ENCODE measurements around the gene FZD7. TPM values are rescaled to one million over a fixed set of nuclear protein-coding genes. Genes with fewer than 3 reads are reported as not detected.

FZD7 gene
- total and polyA plus RNA-seq, 4 experiments from 2014 or later, result 0.47 to 0.61 TPM; not detected in 2

DNA sequence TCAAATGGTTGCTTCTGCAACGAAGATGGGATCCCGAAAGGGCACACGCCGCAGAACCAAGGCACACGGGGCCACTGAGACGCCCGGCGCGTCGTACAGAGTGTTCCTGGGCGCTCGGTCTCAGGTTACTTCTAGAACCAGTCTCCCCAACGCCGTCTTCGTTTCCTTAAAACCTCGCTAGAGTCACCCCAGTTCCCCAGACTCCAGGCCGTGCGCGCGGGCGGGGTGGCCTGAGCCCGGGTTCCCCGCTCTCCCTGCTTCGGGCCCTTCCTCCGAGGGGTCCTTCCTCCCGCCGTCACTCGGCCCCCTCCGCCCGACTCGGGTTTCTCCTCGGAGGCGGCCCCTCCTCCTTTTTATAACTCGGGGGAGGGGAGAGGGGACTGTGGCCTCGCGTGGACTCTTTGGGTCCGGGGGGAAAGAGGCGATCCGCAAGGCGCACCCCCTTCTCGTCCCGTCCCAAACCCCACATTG lies 774 bp upstream of the FZD7 start:
- Mint-ChIP-seq H3K4me1 (peaks cover 8 to 15% (median 10%) of the 10 kb centered on the region in 4 donors), H3K4me3 (peak overlapping the region; percentile 85 to 96 (median 92)), H3K27ac (peak overlapping the region; percentile 51 to 91 (median 83)), H3K9me3 (no peaks in the 10 kb centered on the region), H3K27me3 (peaks cover 3 to 5% of the 10 kb centered on the region in 2 donors), H3K36me3 (peaks cover 0 to 9% of the 10 kb centered on the region in 2 donors)
- Histone ChIP-seq H3K4me1 (ENCODE audit: insufficient read depth, low read length) (peaks cover 21% of the 10 kb centered on the region), H3K4me3 (ENCODE audit: low read length in 2 of 2) (peak overlapping the region; percentile 67 to 91), H3K27ac (ENCODE audit: low read depth, low read length) (peak overlapping the region; percentile 15), H3K27me3 (ENCODE audit: insufficient read depth, low read length) (peaks cover 26% of the 10 kb centered on the region), H3K9me3 (ENCODE audit: control insufficient read depth in 1 of 2, low read length in 2 of 2) (no peaks in the 10 kb centered on the region), H3K36me3 (ENCODE audit: insufficient read depth, low read length) (no peaks in the 10 kb centered on the region)
- CTCF ChIA-PET (ENCODE audit: partially characterized antibody), result no interaction called here
- intact Hi-C loops (cut with micrococcal nuclease), result loop anchor here (1.0 to 10.0 kb wide), 8 partner anchors 146 to 1658 kb away; partner anchors contain the start of genes ALS2, BMPR2, NOP58 and STRADB
- POLR2A ChIA-PET (ENCODE audit: partially characterized antibody), result no interaction called here
- DNase-seq, result peak; percentile 36 to 58 (median 40)

DNA sequence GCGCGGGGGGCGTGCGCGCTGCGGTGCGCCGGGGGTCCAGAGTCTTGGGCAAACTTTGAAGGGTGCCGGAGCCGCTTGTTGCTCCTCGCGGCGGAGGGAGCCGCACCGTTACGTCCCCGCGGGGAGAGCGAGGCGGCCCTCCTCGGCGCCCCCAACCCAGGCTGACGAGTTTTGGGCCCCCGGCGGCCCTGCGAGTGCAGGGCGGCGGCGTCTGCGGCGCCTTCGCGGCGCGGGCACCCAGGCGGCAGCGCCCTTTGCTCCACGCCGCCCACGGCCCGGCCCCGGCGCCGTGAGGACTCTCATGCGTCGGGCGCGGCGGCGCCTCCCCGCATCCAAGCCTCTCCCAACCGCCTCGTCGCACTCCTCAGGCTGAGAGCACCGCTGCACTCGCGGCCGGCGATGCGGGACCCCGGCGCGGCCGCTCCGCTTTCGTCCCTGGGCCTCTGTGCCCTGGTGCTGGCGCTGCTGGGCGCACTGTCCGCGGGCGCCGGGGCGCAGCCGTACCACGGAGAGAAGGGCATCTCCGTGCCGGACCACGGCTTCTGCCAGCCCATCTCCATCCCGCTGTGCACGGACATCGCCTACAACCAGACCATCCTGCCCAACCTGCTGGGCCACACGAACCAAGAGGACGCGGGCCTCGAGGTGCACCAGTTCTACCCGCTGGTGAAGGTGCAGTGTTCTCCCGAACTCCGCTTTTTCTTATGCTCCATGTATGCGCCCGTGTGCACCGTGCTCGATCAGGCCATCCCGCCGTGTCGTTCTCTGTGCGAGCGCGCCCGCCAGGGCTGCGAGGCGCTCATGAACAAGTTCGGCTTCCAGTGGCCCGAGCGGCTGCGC lies 814 bp downstream of the FZD7 start:
- intact Hi-C loops (cut with micrococcal nuclease), result loop anchor here (5.0 to 10.0 kb wide), 5 partner anchors 230 to 1660 kb away; partner anchors contain the start of genes ALS2, BMPR2 and NOP58
- peaks cover 0 to 9% of the 10 kb centered on the region in 2 donors for H3K36me3 Mint-ChIP-seq
- H3K4me1 Mint-ChIP-seq, result peaks cover 8 to 15% (median 10%) of the 10 kb centered on the region in 4 donors
- Histone ChIP-seq H3K4me3 (ENCODE audit: low read length in 2 of 2) (peak overlapping the region; percentile 23 to 66), H3K36me3 (ENCODE audit: insufficient read depth, low read length) (no peaks in the 10 kb centered on the region), H3K4me1 (ENCODE audit: insufficient read depth, low read length) (peaks cover 21% of the 10 kb centered on the region), H3K9me3 (ENCODE audit: control insufficient read depth in 1 of 2, low read length in 2 of 2) (no peaks in the 10 kb centered on the region), H3K27me3 (ENCODE audit: insufficient read depth, low read length) (peaks cover 27% of the 10 kb centered on the region), H3K27ac (ENCODE audit: low read depth, low read length) (no peak overlapping the region)
- peak in 4 of 5 donors; percentile 27 to 40 (median 32) for DNase-seq
- H3K27me3 Mint-ChIP-seq, result peaks cover 10 to 13% of the 10 kb centered on the region in 2 donors
- peak overlapping the region in 6 of 7 donors; percentile 3 to 88 (median 77) for H3K27ac Mint-ChIP-seq
- no peaks in the 10 kb centered on the region for H3K9me3 Mint-ChIP-seq
- ChIA-PET POLR2A (ENCODE audit: partially characterized antibody) (interaction anchor here (0.7 kb wide), 1 partner anchor 203 kb away, joined by 3 read pairs; no protein-coding TSS in a partner anchor), CTCF (ENCODE audit: partially characterized antibody) (interaction anchor here (1.1 kb wide), 1 partner anchor 9 kb away, joined by 3 read pairs; no protein-coding TSS in a partner anchor)
- H3K4me3 Mint-ChIP-seq, result peak overlapping the region in 6 of 8 donors; percentile 90 to 93 (median 92)

DNA sequence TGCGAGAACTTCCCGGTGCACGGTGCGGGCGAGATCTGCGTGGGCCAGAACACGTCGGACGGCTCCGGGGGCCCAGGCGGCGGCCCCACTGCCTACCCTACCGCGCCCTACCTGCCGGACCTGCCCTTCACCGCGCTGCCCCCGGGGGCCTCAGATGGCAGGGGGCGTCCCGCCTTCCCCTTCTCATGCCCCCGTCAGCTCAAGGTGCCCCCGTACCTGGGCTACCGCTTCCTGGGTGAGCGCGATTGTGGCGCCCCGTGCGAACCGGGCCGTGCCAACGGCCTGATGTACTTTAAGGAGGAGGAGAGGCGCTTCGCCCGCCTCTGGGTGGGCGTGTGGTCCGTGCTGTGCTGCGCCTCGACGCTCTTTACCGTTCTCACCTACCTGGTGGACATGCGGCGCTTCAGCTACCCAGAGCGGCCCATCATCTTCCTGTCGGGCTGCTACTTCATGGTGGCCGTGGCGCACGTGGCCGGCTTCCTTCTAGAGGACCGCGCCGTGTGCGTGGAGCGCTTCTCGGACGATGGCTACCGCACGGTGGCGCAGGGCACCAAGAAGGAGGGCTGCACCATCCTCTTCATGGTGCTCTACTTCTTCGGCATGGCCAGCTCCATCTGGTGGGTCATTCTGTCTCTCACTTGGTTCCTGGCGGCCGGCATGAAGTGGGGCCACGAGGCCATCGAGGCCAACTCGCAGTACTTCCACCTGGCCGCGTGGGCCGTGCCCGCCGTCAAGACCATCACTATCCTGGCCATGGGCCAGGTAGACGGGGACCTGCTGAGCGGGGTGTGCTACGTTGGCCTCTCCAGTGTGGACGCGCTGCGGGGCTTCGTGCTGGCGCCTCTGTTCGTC lies 1.7 kb downstream of the FZD7 start:
- H3K27me3 ChIP-seq (ENCODE audit: insufficient read depth, low read length), result peaks cover 27% of the 10 kb centered on the region
- Mint-ChIP-seq H3K36me3 (peaks cover 0 to 9% of the 10 kb centered on the region in 2 donors), H3K4me3 (peak overlapping the region in 5 of 8 donors; percentile 90 to 93 (median 91)), H3K9me3 (no peaks in the 10 kb centered on the region), H3K4me1 (peaks cover 8 to 15% (median 10%) of the 10 kb centered on the region in 4 donors), H3K27ac (peak overlapping the region in 2 of 7 donors; percentile 84 to 88), H3K27me3 (peaks cover 11 to 16% of the 10 kb centered on the region in 2 donors)
- intact Hi-C loops (cut with micrococcal nuclease), result loop anchor here (10.0 kb wide), 2 partner anchors 229 to 1661 kb away; partner anchors contain the start of gene NOP58
- no peaks in the 10 kb centered on the region for H3K36me3 ChIP-seq (ENCODE audit: insufficient read depth, low read length)
- peak overlapping the region; percentile 23 to 66 for H3K4me3 ChIP-seq (ENCODE audit: low read length in 2 of 2)
- H3K4me1 ChIP-seq (ENCODE audit: insufficient read depth, low read length), result peaks cover 21% of the 10 kb centered on the region
- ChIA-PET POLR2A (ENCODE audit: partially characterized antibody) (no interaction called here), CTCF (ENCODE audit: partially characterized antibody) (interaction anchor here (1.1 kb wide), 1 partner anchor 9 kb away, joined by 3 read pairs; no protein-coding TSS in a partner anchor)
- no peak overlapping the region for H3K27ac ChIP-seq (ENCODE audit: low read depth, low read length)
- H3K9me3 ChIP-seq (ENCODE audit: control insufficient read depth in 1 of 2, low read length in 2 of 2), result no peaks in the 10 kb centered on the region
- DNase-seq, result peak in 4 of 5 donors; percentile 4 to 45 (median 17)

DNA sequence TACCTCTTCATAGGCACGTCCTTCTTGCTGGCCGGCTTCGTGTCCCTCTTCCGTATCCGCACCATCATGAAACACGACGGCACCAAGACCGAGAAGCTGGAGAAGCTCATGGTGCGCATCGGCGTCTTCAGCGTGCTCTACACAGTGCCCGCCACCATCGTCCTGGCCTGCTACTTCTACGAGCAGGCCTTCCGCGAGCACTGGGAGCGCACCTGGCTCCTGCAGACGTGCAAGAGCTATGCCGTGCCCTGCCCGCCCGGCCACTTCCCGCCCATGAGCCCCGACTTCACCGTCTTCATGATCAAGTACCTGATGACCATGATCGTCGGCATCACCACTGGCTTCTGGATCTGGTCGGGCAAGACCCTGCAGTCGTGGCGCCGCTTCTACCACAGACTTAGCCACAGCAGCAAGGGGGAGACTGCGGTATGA lies 2.3 kb downstream of the FZD7 start:
- Mint-ChIP-seq H3K36me3 (peaks cover 0 to 9% of the 10 kb centered on the region in 2 donors), H3K4me3 (no peak overlapping the region), H3K27me3 (peaks cover 16 to 20% of the 10 kb centered on the region in 2 donors), H3K9me3 (no peaks in the 10 kb centered on the region), H3K4me1 (peaks cover 8 to 15% (median 10%) of the 10 kb centered on the region in 4 donors), H3K27ac (no peak overlapping the region)
- POLR2A ChIA-PET (ENCODE audit: partially characterized antibody), result no interaction called here
- peaks cover 31% of the 10 kb centered on the region for H3K27me3 ChIP-seq (ENCODE audit: insufficient read depth, low read length)
- H3K36me3 ChIP-seq (ENCODE audit: insufficient read depth, low read length), result no peaks in the 10 kb centered on the region
- no peaks in the 10 kb centered on the region for H3K9me3 ChIP-seq (ENCODE audit: control insufficient read depth in 1 of 2, low read length in 2 of 2)
- CTCF ChIA-PET (ENCODE audit: partially characterized antibody), result interaction anchor here (1.1 kb wide), 1 partner anchor 8 kb away, joined by 3 read pairs; no protein-coding TSS in a partner anchor
- H3K4me1 ChIP-seq (ENCODE audit: insufficient read depth, low read length), result peaks cover 21% of the 10 kb centered on the region
- no peak overlapping the region for H3K4me3 ChIP-seq (ENCODE audit: low read length in 2 of 2)
- intact Hi-C loops (cut with micrococcal nuclease), result loop anchor here (10.0 kb wide), 2 partner anchors 229 to 1661 kb away; partner anchors contain the start of gene NOP58
- H3K27ac ChIP-seq (ENCODE audit: low read depth, low read length), result no peak overlapping the region
- DNase-seq, result no peak

DNA sequence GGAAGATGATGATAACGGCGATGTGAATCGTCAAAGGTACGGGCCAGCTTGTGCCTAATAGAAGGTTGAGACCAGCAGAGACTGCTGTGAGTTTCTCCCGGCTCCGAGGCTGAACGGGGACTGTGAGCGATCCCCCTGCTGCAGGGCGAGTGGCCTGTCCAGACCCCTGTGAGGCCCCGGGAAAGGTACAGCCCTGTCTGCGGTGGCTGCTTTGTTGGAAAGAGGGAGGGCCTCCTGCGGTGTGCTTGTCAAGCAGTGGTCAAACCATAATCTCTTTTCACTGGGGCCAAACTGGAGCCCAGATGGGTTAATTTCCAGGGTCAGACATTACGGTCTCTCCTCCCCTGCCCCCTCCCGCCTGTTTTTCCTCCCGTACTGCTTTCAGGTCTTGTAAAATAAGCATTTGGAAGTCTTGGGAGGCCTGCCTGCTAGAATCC lies 3.0 kb downstream of the FZD7 start:
- Mint-ChIP-seq H3K9me3 (no peaks in the 10 kb centered on the region), H3K27me3 (peaks cover 19 to 25% of the 10 kb centered on the region in 2 donors), H3K4me1 (peaks cover 8 to 12% (median 10%) of the 10 kb centered on the region in 4 donors), H3K36me3 (peaks cover 0 to 9% of the 10 kb centered on the region in 2 donors), H3K4me3 (no peak overlapping the region), H3K27ac (no peak overlapping the region)
- peaks cover 21% of the 10 kb centered on the region for H3K4me1 ChIP-seq (ENCODE audit: insufficient read depth, low read length)
- H3K4me3 ChIP-seq (ENCODE audit: low read length in 2 of 2), result no peak overlapping the region
- CTCF ChIA-PET (ENCODE audit: partially characterized antibody), result no interaction called here
- POLR2A ChIA-PET (ENCODE audit: partially characterized antibody), result no interaction called here
- intact Hi-C loops (cut with micrococcal nuclease), result loop anchor here (10.0 kb wide), 2 partner anchors 228 to 1662 kb away; partner anchors contain the start of gene NOP58
- peaks cover 31% of the 10 kb centered on the region for H3K27me3 ChIP-seq (ENCODE audit: insufficient read depth, low read length)
- no peaks in the 10 kb centered on the region for H3K36me3 ChIP-seq (ENCODE audit: insufficient read depth, low read length)
- H3K9me3 ChIP-seq (ENCODE audit: control insufficient read depth in 1 of 2, low read length in 2 of 2), result no peaks in the 10 kb centered on the region
- H3K27ac ChIP-seq (ENCODE audit: low read depth, low read length), result no peak overlapping the region
- DNase-seq, result no peak

DNA sequence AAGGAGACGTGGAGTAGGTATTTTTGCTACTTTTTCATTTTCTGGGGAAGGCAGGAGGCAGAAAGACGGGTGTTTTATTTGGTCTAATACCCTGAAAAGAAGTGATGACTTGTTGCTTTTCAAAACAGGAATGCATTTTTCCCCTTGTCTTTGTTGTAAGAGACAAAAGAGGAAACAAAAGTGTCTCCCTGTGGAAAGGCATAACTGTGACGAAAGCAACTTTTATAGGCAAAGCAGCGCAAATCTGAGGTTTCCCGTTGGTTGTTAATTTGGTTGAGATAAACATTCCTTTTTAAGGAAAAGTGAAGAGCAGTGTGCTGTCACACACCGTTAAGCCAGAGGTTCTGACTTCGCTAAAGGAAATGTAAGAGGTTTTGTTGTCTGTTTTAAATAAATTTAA lies 3.4 kb downstream of the FZD7 start:
- no peak overlapping the region for H3K27ac Mint-ChIP-seq
- H3K27me3 Mint-ChIP-seq, result peaks cover 22 to 30% of the 10 kb centered on the region in 2 donors
- no peak overlapping the region for H3K4me3 Mint-ChIP-seq
- intact Hi-C loops (cut with micrococcal nuclease), result loop anchor here (10.0 kb wide), 2 partner anchors 228 to 1662 kb away; partner anchors contain the start of gene NOP58
- H3K27ac ChIP-seq (ENCODE audit: low read depth, low read length), result no peak overlapping the region
- no peaks in the 10 kb centered on the region for H3K9me3 ChIP-seq (ENCODE audit: control insufficient read depth in 1 of 2, low read length in 2 of 2)
- ChIA-PET POLR2A (ENCODE audit: partially characterized antibody) (no interaction called here), CTCF (ENCODE audit: partially characterized antibody) (no interaction called here)
- H3K4me1 ChIP-seq (ENCODE audit: insufficient read depth, low read length), result peaks cover 21% of the 10 kb centered on the region
- H3K36me3 ChIP-seq (ENCODE audit: insufficient read depth, low read length), result no peaks in the 10 kb centered on the region
- H3K36me3 Mint-ChIP-seq, result peaks cover 0 to 9% of the 10 kb centered on the region in 2 donors
- peaks cover 31% of the 10 kb centered on the region for H3K27me3 ChIP-seq (ENCODE audit: insufficient read depth, low read length)
- H3K4me1 Mint-ChIP-seq, result peaks cover 6 to 9% (median 8%) of the 10 kb centered on the region in 4 donors
- no peak for DNase-seq
- H3K9me3 Mint-ChIP-seq, result no peaks in the 10 kb centered on the region
- H3K4me3 ChIP-seq (ENCODE audit: low read length in 2 of 2), result no peak overlapping the region

All from CD4-positive, alpha-beta memory T cell (primary cell).